Measurements from ENCODE around the gene RFLNA. TPM values are rescaled to one million over a fixed set of nuclear protein-coding genes. Genes with fewer than 3 reads are reported as not detected.

Gene RFLNA
- total and polyA plus RNA-seq, 4 donors, result 0.40 to 1.8 (median 1.4) TPM

DNA sequence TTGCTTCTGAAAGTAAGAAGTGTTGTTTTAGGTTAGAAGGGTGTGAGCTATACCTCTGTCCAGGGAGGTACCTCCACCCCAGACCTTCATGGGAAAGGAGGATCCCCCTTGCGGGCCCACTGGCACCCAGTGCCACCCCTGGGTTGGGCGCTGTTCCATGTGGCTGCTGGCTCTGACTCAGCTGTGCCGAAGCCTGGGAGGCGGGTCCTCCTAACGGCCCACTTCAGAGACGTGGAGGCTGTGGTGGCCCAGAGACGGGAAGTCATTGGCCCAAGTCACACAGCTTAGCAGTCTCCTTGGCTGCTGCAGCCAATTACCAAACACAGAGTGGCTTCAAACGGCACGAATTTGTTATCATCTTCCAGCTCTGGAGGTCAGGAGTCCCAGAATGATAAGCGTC is 10.2 kb downstream of the RFLNA start:
- Histone ChIP-seq H3K27me3 (ENCODE audit: control insufficient read depth in 3 of 3, insufficient read depth in 3 of 3, low read length in 2 of 3) (no peaks in the 10 kb centered on the region), H3K4me1 (ENCODE audit: control insufficient read depth in 5 of 5, insufficient read depth in 5 of 5, low read length in 5 of 5) (no peaks in the 10 kb centered on the region), H3K27ac (ENCODE audit: low read depth in 1 of 2, low read length in 1 of 2) (no peak overlapping the region), H3K9ac (ENCODE audit: insufficient read depth in 1 of 2, low read length in 2 of 2) (no peak overlapping the region), H3K4me3 (no peak overlapping the region), H3K9me3 (ENCODE audit: control insufficient read depth in 4 of 4, insufficient read depth in 3 of 4, low read length in 3 of 4) (peaks cover 0 to 7% (median 0%) of the 10 kb centered on the region in 4 donors), H3K36me3 (ENCODE audit: control insufficient read depth in 4 of 4, insufficient read depth in 4 of 4, low read length in 4 of 4) (peaks cover 0 to 3% (median 0%) of the 10 kb centered on the region in 4 donors)
- WGBS, 2 donors, result 77 to 82% methylated on average over 10 of the region's 10 CpGs
- DNase-seq, result no peak
- no peak for ATAC-seq (ENCODE audit: insufficient read depth, low FRiP score)
- TF ChIP-seq, protein P1, sequence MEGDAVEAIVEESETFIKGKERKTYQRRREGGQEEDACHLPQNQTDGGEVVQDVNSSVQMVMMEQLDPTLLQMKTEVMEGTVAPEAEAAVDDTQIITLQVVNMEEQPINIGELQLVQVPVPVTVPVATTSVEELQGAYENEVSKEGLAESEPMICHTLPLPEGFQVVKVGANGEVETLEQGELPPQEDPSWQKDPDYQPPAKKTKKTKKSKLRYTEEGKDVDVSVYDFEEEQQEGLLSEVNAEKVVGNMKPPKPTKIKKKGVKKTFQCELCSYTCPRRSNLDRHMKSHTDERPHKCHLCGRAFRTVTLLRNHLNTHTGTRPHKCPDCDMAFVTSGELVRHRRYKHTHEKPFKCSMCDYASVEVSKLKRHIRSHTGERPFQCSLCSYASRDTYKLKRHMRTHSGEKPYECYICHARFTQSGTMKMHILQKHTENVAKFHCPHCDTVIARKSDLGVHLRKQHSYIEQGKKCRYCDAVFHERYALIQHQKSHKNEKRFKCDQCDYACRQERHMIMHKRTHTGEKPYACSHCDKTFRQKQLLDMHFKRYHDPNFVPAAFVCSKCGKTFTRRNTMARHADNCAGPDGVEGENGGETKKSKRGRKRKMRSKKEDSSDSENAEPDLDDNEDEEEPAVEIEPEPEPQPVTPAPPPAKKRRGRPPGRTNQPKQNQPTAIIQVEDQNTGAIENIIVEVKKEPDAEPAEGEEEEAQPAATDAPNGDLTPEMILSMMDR (IDR thresholded peaks at IDR 0.05; ENCODE audit: control extremely low read depth, extremely low read depth), result no peak

DNA sequence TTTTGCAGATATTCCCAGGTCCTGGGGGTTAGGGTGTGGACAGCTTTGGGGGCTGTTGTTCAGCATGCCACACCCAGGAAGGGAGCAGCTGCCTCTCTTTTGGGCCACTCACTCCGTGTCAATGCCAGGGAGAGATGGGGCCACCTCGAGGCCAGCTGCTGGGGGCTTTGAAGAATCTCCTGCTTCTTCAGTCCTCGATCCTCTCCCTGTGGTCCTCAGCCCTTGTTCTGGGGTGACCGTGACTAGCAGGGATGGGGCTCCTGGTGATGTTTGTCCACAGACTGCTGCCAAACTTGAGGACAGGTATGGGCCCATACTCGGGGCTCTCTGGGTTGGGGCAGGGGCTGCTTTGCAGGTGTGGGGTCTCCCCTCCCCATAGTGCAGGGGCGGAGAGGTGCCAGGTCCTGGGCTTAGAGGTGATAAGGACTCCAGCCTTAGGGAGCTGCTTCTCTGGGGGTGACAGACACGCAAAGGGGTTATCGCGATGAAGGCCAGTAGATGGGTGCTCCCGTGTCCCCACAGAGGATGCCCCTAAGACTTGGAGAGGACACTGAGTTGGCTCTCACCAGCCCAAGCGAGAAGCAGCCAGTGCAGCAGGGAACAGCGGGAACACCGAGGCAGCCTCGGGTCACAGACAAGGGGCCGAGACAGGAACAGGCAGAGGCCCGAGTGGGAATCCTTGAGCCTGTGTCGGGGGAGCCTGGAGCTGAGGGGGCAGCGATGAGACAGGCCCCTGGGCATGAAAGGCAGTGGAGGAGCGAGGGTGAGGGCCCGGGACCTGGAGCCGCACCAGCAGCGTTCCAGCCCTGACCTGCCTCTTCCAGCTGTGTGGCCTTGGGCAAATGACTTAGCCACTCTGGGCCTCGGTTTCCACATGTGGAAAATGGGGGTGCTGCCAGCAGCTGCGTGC is 11.1 kb downstream of the RFLNA start:
- DNase-seq (no peak), ATAC-seq (ENCODE audit: insufficient read depth, low FRiP score) (no peak)
- Histone ChIP-seq H3K9me3 (ENCODE audit: control insufficient read depth in 4 of 4, insufficient read depth in 3 of 4, low read length in 3 of 4) (peaks cover 0 to 7% (median 0%) of the 10 kb centered on the region in 4 donors), H3K4me1 (ENCODE audit: control insufficient read depth in 5 of 5, insufficient read depth in 5 of 5, low read length in 5 of 5) (no peaks in the 10 kb centered on the region), H3K36me3 (ENCODE audit: control insufficient read depth in 4 of 4, insufficient read depth in 4 of 4, low read length in 4 of 4) (peaks cover 0 to 3% (median 0%) of the 10 kb centered on the region in 4 donors), H3K27ac (ENCODE audit: low read depth in 1 of 2, low read length in 1 of 2) (no peak overlapping the region), H3K9ac (ENCODE audit: insufficient read depth in 1 of 2, low read length in 2 of 2) (no peak overlapping the region), H3K4me3 (no peak overlapping the region), H3K27me3 (ENCODE audit: control insufficient read depth in 3 of 3, insufficient read depth in 3 of 3, low read length in 2 of 3) (no peaks in the 10 kb centered on the region)
- TF ChIP-seq, protein P1 (IDR thresholded peaks at IDR 0.05; ENCODE audit: control extremely low read depth, extremely low read depth), result no peak
- WGBS, 2 donors, result 88 to 92% methylated on average over 24 of the region's 24 CpGs

DNA sequence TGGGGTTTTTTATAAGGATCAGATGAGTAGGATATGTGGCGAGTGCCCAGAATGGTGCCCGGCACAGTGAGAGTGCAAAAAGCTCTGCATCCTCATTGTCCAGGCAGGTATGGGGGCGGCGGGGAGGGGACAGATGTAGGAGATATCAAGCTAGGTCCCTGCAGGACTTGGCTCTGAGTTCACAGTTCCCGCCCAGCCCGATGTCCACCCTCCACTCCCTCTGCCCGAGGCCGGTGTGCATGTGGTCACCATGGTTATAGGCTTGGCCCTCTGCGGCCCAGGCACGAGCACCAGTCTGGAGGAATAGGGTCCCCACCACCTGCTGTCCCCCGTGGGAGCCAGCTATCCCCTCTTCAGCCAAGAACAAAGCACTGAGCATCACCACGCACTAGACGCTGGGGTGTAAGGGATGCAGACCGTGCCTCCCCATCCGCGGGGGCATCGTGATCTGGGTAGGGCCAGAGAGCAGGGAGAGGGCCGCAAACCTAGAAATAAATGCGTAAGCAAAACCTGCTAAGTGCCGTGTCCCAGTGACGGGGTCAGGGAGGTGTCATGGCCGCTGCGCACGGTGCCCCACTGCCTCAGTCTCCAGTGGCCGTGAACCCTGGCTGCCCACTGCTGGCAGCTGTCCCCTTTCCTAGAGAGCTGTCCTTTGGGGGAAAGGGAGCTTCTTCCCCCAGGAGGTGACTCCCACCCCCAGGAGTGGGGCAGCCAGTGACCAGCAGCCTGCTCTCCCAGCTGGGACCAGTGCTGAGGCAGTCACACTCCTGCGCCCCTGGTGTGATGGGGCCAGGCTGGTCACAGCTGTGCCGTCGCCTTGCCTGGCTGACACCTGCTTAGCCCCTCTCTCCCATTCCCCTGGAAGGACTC is 12.0 kb downstream of the RFLNA start:
- Histone ChIP-seq H3K27ac (ENCODE audit: low read depth in 1 of 2, low read length in 1 of 2) (no peak overlapping the region), H3K9ac (ENCODE audit: insufficient read depth in 1 of 2, low read length in 2 of 2) (no peak overlapping the region), H3K9me3 (ENCODE audit: control insufficient read depth in 4 of 4, insufficient read depth in 3 of 4, low read length in 3 of 4) (peaks cover 0 to 7% (median 0%) of the 10 kb centered on the region in 4 donors), H3K27me3 (ENCODE audit: control insufficient read depth in 3 of 3, insufficient read depth in 3 of 3, low read length in 2 of 3) (no peaks in the 10 kb centered on the region), H3K36me3 (ENCODE audit: control insufficient read depth in 4 of 4, insufficient read depth in 4 of 4, low read length in 4 of 4) (peaks cover 0 to 3% (median 0%) of the 10 kb centered on the region in 4 donors), H3K4me3 (no peak overlapping the region), H3K4me1 (ENCODE audit: control insufficient read depth in 5 of 5, insufficient read depth in 5 of 5, low read length in 5 of 5) (no peaks in the 10 kb centered on the region)
- WGBS, 2 donors, result 91 to 93% methylated on average over 27 to 28 of the region's 28 CpGs
- DNase-seq, result no peak
- TF ChIP-seq, protein P1 (IDR thresholded peaks at IDR 0.05; ENCODE audit: control extremely low read depth, extremely low read depth), result no peak
- ATAC-seq (ENCODE audit: insufficient read depth, low FRiP score), result no peak

All from lung (tissue), 12 donors.